Body of pancreas (tissue), 4 donors: ENCODE results near the gene DLGAP1. TPM values are rescaled to one million over a fixed set of nuclear protein-coding genes. Genes with fewer than 3 reads are reported as not detected.

Experiments
- ATAC-seq: fragments of 150-250 bp; one replicate; pipeline ENCODE4 v1.9.1; 2016
- DNase-seq, 4 donors: peaks; one replicate each; pipeline ENCODE4 v3.0.0-alpha.2; 2019
- H3K27ac ChIP-seq, 4 donors: fragments of 200-600 bp; sonication (generic); 1 replicate in 3 of 4; 2 replicates in 1 of 4; pipeline versions ENCODE4 v1.5.1 to v1.6.1; 2016 to 2019; ENCODE audit warnings: mild to moderate bottlenecking in 1 of 4, mixed read lengths in 1 of 4, moderate library complexity in 1 of 4
- H3K27me3 ChIP-seq, 2 donors: fragments of 200-600 bp; sonication (generic); one replicate each; pipeline ENCODE4 v1.6.0; 2016; ENCODE audit warnings: mild to moderate bottlenecking in 1 of 2
- H3K36me3 ChIP-seq, 2 donors: fragments of 200-600 bp; sonication (generic); replicated peaks in 1 of 2; 2 replicates each; pipeline ENCODE4 v1.5.1; 2016; ENCODE audit warnings: low read depth in 2 of 2; ENCODE audit not compliant: insufficient read depth in 1 of 2
- H3K4me1 ChIP-seq: fragments of 200-600 bp; sonication (generic); one replicate; pipeline ENCODE4 v1.6.0; 2016
- H3K4me3 ChIP-seq, 2 donors: fragments of 200-600 bp; sonication (generic); 1 replicate in 1 of 2; 2 replicates in 1 of 2; pipeline ENCODE4 v1.5.1; 2016 to 2019
- H3K9me3 ChIP-seq, 3 donors: fragments of 200-600 bp; sonication (generic); 1 replicate in 2 of 3; 2 replicates in 1 of 3; pipeline ENCODE4 v1.5.1; 2016
- POLR2A ChIP-seq, 3 donors: fragments of 450-650 bp; IDR thresholded peaks; one replicate each; pipeline ENCODE4 v1.6.1; 2016; ENCODE audit warnings: antibody characterized with exemption in 3 of 3, mild to moderate bottlenecking in 2 of 3
- WGBS, 2 donors: methylation state at CpG; one replicate each; pipeline ENCODE4 v1.1.5; 2017; 5-methylcytosine and 5-hydroxymethylcytosine counted together
- intact Hi-C: fragments of 100-400 bp; cut with DNase I; formaldehyde crosslinking; loops from one replicate; pipeline ENCODE4 v1.15.1; 2023
- total RNA-seq, 2 donors: library from RNA; depleted of rRNA; stranded (reverse); fragments of >200 nt; gene quantifications; one replicate each; pipeline ENCODE4 v1.1.0, GENCODE V29; 2016
- TF ChIP-seq, protein P1 (sequence below), 7 experiments: fragments of 450-650 bp in 4 of 7; fragments of 200-600 bp in 3 of 7; sonication (generic) in 3 of 7; IDR thresholded peaks; one replicate each; pipeline ENCODE4 v1.5.1; 2016 to 2019; ENCODE audit warnings: antibody characterized with exemption in 7 of 7

The DLGAP1 gene
- total RNA-seq, 2 donors from 2014 or later, result 0.52 to 7.9 TPM

DNA sequence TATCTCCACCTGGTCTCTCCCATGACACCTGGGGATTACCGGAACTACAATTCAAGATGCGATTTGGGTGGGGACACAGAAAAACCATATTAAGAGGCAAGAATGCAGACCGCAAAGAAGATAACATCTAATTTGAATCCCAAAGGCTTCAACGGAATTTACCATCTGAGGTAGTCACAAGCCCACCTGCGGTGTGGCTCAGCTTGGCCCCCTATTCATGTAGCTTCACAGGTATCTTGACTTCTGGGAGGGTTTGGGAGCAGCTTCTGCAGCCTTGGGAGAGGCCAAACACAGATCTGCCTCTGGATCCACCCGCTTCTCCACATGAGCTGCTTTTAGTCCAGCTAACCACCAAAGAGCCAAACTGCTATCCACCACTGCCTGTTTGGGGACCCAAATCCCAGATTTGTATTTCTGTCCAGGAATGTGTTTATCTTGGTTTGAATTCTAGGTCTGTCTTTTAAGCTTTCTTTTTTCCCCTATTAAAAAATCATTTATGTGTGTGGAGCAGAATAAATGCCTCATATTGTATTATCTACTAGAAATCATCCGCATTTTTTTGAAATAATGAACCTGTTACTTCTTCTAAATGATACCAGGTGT lies 247.6 kb downstream of the DLGAP1 start:
- H3K4me1 ChIP-seq, result no peaks in the 10 kb centered on the region
- DNase-seq, result no peak
- 77 to 84% methylated on average over 7 of the region's 7 CpGs for WGBS, 2 donors
- H3K9me3 ChIP-seq, result no peaks in the 10 kb centered on the region
- intact Hi-C loops, result no loop called here
- H3K4me3 ChIP-seq, result no peak overlapping the region
- H3K36me3 ChIP-seq, result no peaks in the 10 kb centered on the region
- no peak for TF ChIP-seq POLR2A (IDR thresholded peaks at IDR 0.05)
- TF ChIP-seq, protein P1, sequence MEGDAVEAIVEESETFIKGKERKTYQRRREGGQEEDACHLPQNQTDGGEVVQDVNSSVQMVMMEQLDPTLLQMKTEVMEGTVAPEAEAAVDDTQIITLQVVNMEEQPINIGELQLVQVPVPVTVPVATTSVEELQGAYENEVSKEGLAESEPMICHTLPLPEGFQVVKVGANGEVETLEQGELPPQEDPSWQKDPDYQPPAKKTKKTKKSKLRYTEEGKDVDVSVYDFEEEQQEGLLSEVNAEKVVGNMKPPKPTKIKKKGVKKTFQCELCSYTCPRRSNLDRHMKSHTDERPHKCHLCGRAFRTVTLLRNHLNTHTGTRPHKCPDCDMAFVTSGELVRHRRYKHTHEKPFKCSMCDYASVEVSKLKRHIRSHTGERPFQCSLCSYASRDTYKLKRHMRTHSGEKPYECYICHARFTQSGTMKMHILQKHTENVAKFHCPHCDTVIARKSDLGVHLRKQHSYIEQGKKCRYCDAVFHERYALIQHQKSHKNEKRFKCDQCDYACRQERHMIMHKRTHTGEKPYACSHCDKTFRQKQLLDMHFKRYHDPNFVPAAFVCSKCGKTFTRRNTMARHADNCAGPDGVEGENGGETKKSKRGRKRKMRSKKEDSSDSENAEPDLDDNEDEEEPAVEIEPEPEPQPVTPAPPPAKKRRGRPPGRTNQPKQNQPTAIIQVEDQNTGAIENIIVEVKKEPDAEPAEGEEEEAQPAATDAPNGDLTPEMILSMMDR (IDR thresholded peaks at IDR 0.05), result no peak
- no peaks in the 10 kb centered on the region for H3K27me3 ChIP-seq
- ATAC-seq, result no peak
- no peak overlapping the region for H3K27ac ChIP-seq

DNA sequence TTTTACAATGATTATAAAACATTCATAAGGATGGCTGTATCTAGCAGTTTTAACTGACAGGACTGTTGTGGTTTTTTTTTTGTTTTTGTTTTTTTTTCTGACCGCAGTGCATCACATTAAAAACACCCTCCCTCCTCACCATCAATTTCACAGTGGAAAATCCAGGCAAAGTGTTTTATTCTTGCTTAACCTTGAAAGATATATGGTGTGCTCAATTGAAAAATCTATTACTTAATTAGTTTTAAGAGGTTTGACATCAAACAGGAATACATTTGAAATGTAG lies 250.7 kb downstream of the DLGAP1 start:
- intact Hi-C loops, result no loop called here
- Histone ChIP-seq H3K9me3 (no peaks in the 10 kb centered on the region), H3K4me1 (no peaks in the 10 kb centered on the region), H3K4me3 (no peak overlapping the region), H3K36me3 (no peaks in the 10 kb centered on the region), H3K27ac (no peak overlapping the region), H3K27me3 (no peaks in the 10 kb centered on the region)
- no peak for TF ChIP-seq POLR2A (IDR thresholded peaks at IDR 0.05)
- TF ChIP-seq, protein P1 (IDR thresholded peaks at IDR 0.05), result no peak
- DNase-seq (no peak), ATAC-seq (no peak)
- WGBS, 2 donors, result 76 to 90% methylated on average over 1 of the region's 1 CpG

DNA sequence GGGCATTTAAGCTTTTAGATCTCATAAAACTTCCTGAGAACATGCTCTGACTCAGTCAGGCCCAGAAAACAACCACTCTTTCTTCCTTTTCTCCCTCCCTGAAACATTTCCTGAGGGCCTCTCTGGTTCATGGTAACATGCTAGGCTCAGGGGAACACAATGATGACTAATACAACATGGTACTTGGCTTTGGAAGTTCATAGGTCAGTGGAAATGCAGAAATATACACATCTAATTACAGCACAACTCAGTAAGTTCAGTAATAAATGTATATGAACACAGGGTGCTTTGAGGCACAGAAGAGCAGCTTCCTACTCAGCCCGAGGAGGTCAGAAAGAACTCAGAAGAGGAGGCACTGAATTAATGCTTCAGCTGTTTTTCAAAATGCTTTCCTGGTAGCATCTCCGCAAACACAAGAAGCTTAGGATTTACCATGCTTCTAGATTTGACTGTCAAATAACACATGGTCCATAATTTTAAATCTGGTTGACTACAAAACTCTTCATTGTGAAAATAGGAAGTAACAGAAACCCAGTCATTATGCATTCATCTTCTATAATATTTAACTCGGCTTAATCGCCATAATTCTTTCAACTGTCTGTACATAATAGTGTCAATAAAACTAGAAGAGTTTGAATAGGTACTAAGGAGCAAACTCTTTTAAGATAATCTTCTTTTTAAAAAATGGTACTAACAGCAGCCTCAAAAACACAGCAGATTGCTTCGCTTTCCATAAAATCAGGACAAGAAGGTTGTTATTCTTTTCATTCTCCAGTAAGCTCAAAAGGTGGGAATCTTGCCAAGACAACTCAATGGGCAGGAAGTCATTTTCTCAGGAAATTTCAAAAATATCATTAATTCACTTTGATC lies 251.3 kb downstream of the DLGAP1 start:
- intact Hi-C loops, result no loop called here
- Histone ChIP-seq H3K9me3 (no peaks in the 10 kb centered on the region), H3K27ac (no peak overlapping the region), H3K4me1 (no peaks in the 10 kb centered on the region), H3K4me3 (no peak overlapping the region), H3K36me3 (no peaks in the 10 kb centered on the region), H3K27me3 (no peaks in the 10 kb centered on the region)
- DNase-seq (no peak), ATAC-seq (no peak)
- TF ChIP-seq, protein P1 (IDR thresholded peaks at IDR 0.05), result no peak
- no peak for TF ChIP-seq POLR2A (IDR thresholded peaks at IDR 0.05)
- WGBS, 2 donors, result 62 to 66% methylated on average over 5 of the region's 5 CpGs

- Histone ChIP-seq H3K4me3 (no peak overlapping the region), H3K4me1 (no peaks in the 10 kb centered on the region), H3K27ac (no peak overlapping the region), H3K9me3 (no peaks in the 10 kb centered on the region), H3K36me3 (no peaks in the 10 kb centered on the region), H3K27me3 (no peaks in the 10 kb centered on the region)
- ATAC-seq, result no peak
- no peak for TF ChIP-seq POLR2A (IDR thresholded peaks at IDR 0.05)
- TF ChIP-seq, protein P1 (IDR thresholded peaks at IDR 0.05), result no peak
- intact Hi-C loops, result no loop called here
- DNase-seq, result no peak
Observed at GRCh38 chr18:4200399-4200798, 254.7 kb downstream of the DLGAP1 start.

DNA sequence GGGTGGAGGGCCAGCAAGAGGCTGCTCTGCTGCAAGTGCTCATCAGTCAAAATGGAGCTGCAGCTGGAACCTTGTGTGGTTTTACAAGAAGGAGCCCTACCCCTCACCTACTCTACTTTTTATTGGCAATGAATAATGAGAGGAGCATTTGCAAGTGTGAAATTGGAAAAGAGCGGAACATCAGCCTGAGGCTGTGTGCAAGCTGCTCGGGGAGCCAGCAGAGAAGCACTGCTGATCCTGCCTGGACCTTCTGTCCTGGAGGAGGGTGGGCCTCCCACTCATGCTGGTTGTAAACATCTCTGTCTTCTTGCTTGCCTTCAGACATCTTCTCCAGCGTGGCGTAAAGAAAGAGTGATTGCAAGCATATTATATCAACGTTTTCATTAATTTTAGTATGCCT lies 256.2 kb downstream of the DLGAP1 start:
- WGBS, 2 donors, result 71 to 73% methylated on average over 5 of the region's 5 CpGs
- ATAC-seq (no peak), DNase-seq (no peak)
- TF ChIP-seq, protein P1 (IDR thresholded peaks at IDR 0.05), result no peak
- TF ChIP-seq POLR2A (IDR thresholded peaks at IDR 0.05), result no peak
- intact Hi-C loops, result no loop called here
- Histone ChIP-seq H3K4me1 (no peaks in the 10 kb centered on the region), H3K9me3 (no peaks in the 10 kb centered on the region), H3K27me3 (no peaks in the 10 kb centered on the region), H3K27ac (no peak overlapping the region), H3K36me3 (no peaks in the 10 kb centered on the region), H3K4me3 (no peak overlapping the region)
